Type B pancreatic cell (in vitro differentiated cells): Measurements from ENCODE around the gene RASGEF1C. TPM values are rescaled to one million over a fixed set of nuclear protein-coding genes. Genes with fewer than 3 reads are reported as not detected.
A peak's percentile ranks its signal among the peaks of the same experiment; 100 is the strongest.

Source experiments
- DNase-seq: peaks from one replicate; pipeline ENCODE4 v3.0.0; 2021; ENCODE audit warnings: mixed read lengths; ENCODE audit not compliant: unreplicated experiment; ENCODE audit errors: extremely low spot score
- H3K27ac Mint-ChIP-seq: 2 replicates; pipeline ENCODE4 v1.8.0; 2021; ENCODE audit warnings: mild to moderate bottlenecking, mixed read lengths
- H3K27me3 Mint-ChIP-seq: 2 replicates; pipeline ENCODE4 v1.8.0; 2021; ENCODE audit warnings: mixed read lengths
- H3K36me3 Mint-ChIP-seq: 2 replicates; pipeline ENCODE4 v1.8.0; 2021; ENCODE audit warnings: mixed read lengths
- H3K4me1 Mint-ChIP-seq: one replicate; pipeline ENCODE4 v1.8.0; 2021; ENCODE audit warnings: mixed read lengths; ENCODE audit not compliant: unreplicated experiment
- H3K4me3 Mint-ChIP-seq: 2 replicates; pipeline ENCODE4 v1.8.0; 2021; ENCODE audit warnings: mild to moderate bottlenecking, mixed read lengths
- H3K9me3 Mint-ChIP-seq: 2 replicates; pipeline ENCODE4 v1.8.0; 2021; ENCODE audit warnings: mixed read lengths
- CTCF ChIP-seq: fragments of 200-600 bp; sonication (generic); conservative IDR thresholded peaks from 2 replicates; pipeline ENCODE4 v1.5.0; 2021; ENCODE audit warnings: antibody characterized with exemption, mild to moderate bottlenecking
- total RNA-seq: library from RNA; stranded (reverse); gene quantifications from 2 replicates; pipeline ENCODE4 v1.2.1, GENCODE V29; 2021; ENCODE audit warnings: low replicate concordance

RASGEF1C gene
- total RNA-seq, 1 donor from 2014 or later = 0.77 TPM

- Mint-ChIP-seq H3K27me3 (no peaks in the 10 kb centered on the region), H3K27ac (no peak overlapping the region), H3K4me1 (no peaks in the 10 kb centered on the region), H3K4me3 (no peak overlapping the region), H3K36me3 (no peaks in the 10 kb centered on the region), H3K9me3 (no peaks in the 10 kb centered on the region)
- TF ChIP-seq CTCF = no peak
- no peak for DNase-seq
Observed at GRCh38 chr5:180198208-180198607, 10.8 kb downstream of the RASGEF1C start.

DNA sequence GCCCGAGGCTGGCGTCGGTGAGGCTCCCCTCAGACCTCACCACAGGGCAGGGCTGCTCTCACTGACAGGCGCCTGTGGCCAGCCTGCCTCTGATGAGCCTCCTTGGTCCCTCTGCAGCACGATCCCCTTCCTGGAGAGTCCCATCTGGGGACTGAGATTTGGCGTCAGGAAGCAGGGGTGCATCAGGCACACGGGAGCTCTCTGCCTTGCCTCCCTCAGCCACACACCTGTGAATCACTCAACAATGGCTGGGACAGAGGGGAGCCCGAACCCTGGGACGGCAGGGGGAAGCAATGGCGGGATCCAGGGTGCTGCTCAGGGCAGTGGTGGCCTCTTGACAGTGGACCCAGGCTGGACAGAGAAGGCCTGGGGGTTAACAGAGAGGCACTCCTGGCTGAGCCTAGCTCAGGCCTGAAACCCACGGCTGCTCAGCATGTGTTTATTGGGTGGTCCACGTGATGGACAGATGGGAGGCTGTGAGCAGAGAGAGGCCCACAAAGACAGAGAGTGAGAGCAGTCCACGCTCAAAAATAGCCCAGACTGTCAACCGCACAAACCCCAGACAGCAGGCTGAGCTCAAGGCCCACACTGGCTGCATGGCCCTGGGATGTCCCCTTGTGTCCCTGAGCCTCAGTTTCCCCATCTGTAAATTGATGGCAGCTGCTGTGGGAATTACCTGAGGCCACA lies 11.9 kb downstream of the RASGEF1C start:
- Mint-ChIP-seq H3K4me1 (no peaks in the 10 kb centered on the region), H3K27me3 (no peaks in the 10 kb centered on the region), H3K4me3 (no peak overlapping the region), H3K9me3 (peaks cover 1% of the 10 kb centered on the region), H3K27ac (no peak overlapping the region), H3K36me3 (no peaks in the 10 kb centered on the region)
- no peak for DNase-seq
- TF ChIP-seq CTCF = no peak

- no peaks in the 10 kb centered on the region for H3K36me3 Mint-ChIP-seq
- DNase-seq = no peak
- no peak overlapping the region for H3K4me3 Mint-ChIP-seq
- TF ChIP-seq CTCF = no peak
- H3K9me3 Mint-ChIP-seq = peaks cover 6% of the 10 kb centered on the region
- no peak overlapping the region for H3K27ac Mint-ChIP-seq
- no peaks in the 10 kb centered on the region for H3K4me1 Mint-ChIP-seq
- H3K27me3 Mint-ChIP-seq = no peaks in the 10 kb centered on the region
Observed at GRCh38 chr5:180194410-180195345, 14.3 kb downstream of the RASGEF1C start.

- H3K27ac Mint-ChIP-seq = no peak overlapping the region
- no peaks in the 10 kb centered on the region for H3K4me1 Mint-ChIP-seq
- H3K9me3 Mint-ChIP-seq = peaks cover 6% of the 10 kb centered on the region
- H3K36me3 Mint-ChIP-seq = no peaks in the 10 kb centered on the region
- no peak overlapping the region for H3K4me3 Mint-ChIP-seq
- no peaks in the 10 kb centered on the region for H3K27me3 Mint-ChIP-seq
- TF ChIP-seq CTCF = no peak
- DNase-seq = peak; percentile 39
Observed at GRCh38 chr5:180193749-180194375, 15.1 kb downstream of the RASGEF1C start.

- Mint-ChIP-seq H3K9me3 (peaks cover 6% of the 10 kb centered on the region), H3K4me1 (no peaks in the 10 kb centered on the region), H3K27ac (no peak overlapping the region), H3K4me3 (no peak overlapping the region), H3K27me3 (peaks cover 3% of the 10 kb centered on the region), H3K36me3 (no peaks in the 10 kb centered on the region)
- no peak for TF ChIP-seq CTCF
- DNase-seq = peak; percentile 51
Observed at GRCh38 chr5:180191716-180192115, 17.3 kb downstream of the RASGEF1C start.
